ENCODE data around the gene PDX1.
A peak's percentile ranks its signal among the peaks of the same experiment; 100 is the strongest.

The PDX1 gene

GRCh38 chr13:27933580-27934328, 14.0 kb downstream of the PDX1 start:
- Histone ChIP-seq H3K4me1 (ENCODE audit: control insufficient read depth, low read length) (no peaks in the 10 kb centered on the region), H3K9me3 (ENCODE audit: control insufficient read depth, insufficient read depth, low read length) (no peaks in the 10 kb centered on the region), H4K20me1 (ENCODE audit: control insufficient read depth, insufficient read depth, low read depth, low read length) (no peaks in the 10 kb centered on the region), H3K4me2 (ENCODE audit: low read length) (no peak overlapping the region), H3K79me2 (ENCODE audit: control insufficient read depth, low read length) (no peaks in the 10 kb centered on the region), H3F3A (ENCODE audit: control insufficient read depth, insufficient read depth) (no peaks in the 10 kb centered on the region), H3K9me2 (replicated peaks; ENCODE audit: control insufficient read depth, low read length) (no peaks in the 10 kb centered on the region), H3K4me3 (ENCODE audit: low read length) (no peak overlapping the region), H3K27ac (ENCODE audit: low read depth, low read length) (no peak overlapping the region), H3K27me3 (ENCODE audit: control insufficient read depth, low read length) (peaks cover 5% of the 10 kb centered on the region; the same call in 1 of the 2 replicates), H3K36me3 (ENCODE audit: control insufficient read depth, low read length) (no peaks in the 10 kb centered on the region)
- TF ChIP-seq EZH2phosphoT487 (IDR thresholded peaks at IDR 0.05; ENCODE audit: borderline replicate concordance, low read length): no peak
- TF ChIP-seq, protein P1, sequence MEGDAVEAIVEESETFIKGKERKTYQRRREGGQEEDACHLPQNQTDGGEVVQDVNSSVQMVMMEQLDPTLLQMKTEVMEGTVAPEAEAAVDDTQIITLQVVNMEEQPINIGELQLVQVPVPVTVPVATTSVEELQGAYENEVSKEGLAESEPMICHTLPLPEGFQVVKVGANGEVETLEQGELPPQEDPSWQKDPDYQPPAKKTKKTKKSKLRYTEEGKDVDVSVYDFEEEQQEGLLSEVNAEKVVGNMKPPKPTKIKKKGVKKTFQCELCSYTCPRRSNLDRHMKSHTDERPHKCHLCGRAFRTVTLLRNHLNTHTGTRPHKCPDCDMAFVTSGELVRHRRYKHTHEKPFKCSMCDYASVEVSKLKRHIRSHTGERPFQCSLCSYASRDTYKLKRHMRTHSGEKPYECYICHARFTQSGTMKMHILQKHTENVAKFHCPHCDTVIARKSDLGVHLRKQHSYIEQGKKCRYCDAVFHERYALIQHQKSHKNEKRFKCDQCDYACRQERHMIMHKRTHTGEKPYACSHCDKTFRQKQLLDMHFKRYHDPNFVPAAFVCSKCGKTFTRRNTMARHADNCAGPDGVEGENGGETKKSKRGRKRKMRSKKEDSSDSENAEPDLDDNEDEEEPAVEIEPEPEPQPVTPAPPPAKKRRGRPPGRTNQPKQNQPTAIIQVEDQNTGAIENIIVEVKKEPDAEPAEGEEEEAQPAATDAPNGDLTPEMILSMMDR (IDR thresholded peaks at IDR 0.05; ENCODE audit: low read depth, low read length, poor library complexity, severe bottlenecking): no peak

DNA sequence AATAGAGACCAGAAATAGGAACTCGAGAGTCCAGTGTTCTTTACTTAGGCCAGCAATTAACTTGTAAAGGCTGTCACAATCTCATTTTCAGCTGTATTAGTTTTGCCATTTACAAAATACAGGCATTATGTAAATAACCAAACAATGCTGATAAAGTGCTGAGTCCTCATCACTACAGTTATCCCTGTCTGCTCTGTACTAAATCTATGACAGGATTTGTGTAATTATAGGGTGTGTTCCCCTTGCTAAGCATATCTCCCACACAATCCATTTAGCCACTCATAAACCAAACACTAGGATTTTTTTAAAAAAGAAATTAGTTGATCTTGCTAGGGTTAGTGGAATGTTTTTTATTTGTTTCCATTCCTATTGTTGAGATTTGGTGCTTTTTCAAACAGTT, 23.2 kb downstream of the PDX1 start:
- no peaks in the 10 kb centered on the region for H3K36me3 ChIP-seq (ENCODE audit: control insufficient read depth, low read length)
- H3K9me3 ChIP-seq (ENCODE audit: control insufficient read depth, insufficient read depth, low read length): no peaks in the 10 kb centered on the region
- no peak overlapping the region for H3K4me3 ChIP-seq (ENCODE audit: low read length)
- no peaks in the 10 kb centered on the region for H3K4me1 ChIP-seq (ENCODE audit: control insufficient read depth, low read length)
- H3K9me2 ChIP-seq (replicated peaks; ENCODE audit: control insufficient read depth, low read length): no peaks in the 10 kb centered on the region
- no peaks in the 10 kb centered on the region for H3K79me2 ChIP-seq (ENCODE audit: control insufficient read depth, low read length)
- H3F3A ChIP-seq (ENCODE audit: control insufficient read depth, insufficient read depth): no peaks in the 10 kb centered on the region
- no peak overlapping the region for H3K4me2 ChIP-seq (ENCODE audit: low read length)
- TF ChIP-seq EZH2phosphoT487 (IDR thresholded peaks at IDR 0.05; ENCODE audit: borderline replicate concordance, low read length): no peak
- TF ChIP-seq, protein P1 (IDR thresholded peaks at IDR 0.05; ENCODE audit: low read depth, low read length, poor library complexity, severe bottlenecking): no peak
- H3K27ac ChIP-seq (ENCODE audit: low read depth, low read length): no peak overlapping the region
- no peaks in the 10 kb centered on the region for H4K20me1 ChIP-seq (ENCODE audit: control insufficient read depth, insufficient read depth, low read depth, low read length)
- H3K27me3 ChIP-seq (ENCODE audit: control insufficient read depth, low read length): no peaks in the 10 kb centered on the region

- H3K9me3 ChIP-seq (ENCODE audit: control insufficient read depth, insufficient read depth, low read length): no peaks in the 10 kb centered on the region
- peaks cover 16% of the 10 kb centered on the region for H3K27me3 ChIP-seq (ENCODE audit: control insufficient read depth, low read length)
- H3K4me2 ChIP-seq (ENCODE audit: low read length): peak overlapping the region; percentile 49
- no peaks in the 10 kb centered on the region for H3F3A ChIP-seq (ENCODE audit: control insufficient read depth, insufficient read depth)
- no peaks in the 10 kb centered on the region for H4K20me1 ChIP-seq (ENCODE audit: control insufficient read depth, insufficient read depth, low read depth, low read length)
- peaks cover 9% of the 10 kb centered on the region for H3K4me1 ChIP-seq (ENCODE audit: control insufficient read depth, low read length)
- no peak overlapping the region for H3K27ac ChIP-seq (ENCODE audit: low read depth, low read length)
- H3K79me2 ChIP-seq (ENCODE audit: control insufficient read depth, low read length): no peaks in the 10 kb centered on the region
- peak overlapping the region; percentile 34 for H3K4me3 ChIP-seq (ENCODE audit: low read length)
- TF ChIP-seq EZH2phosphoT487 (IDR thresholded peaks at IDR 0.05; ENCODE audit: borderline replicate concordance, low read length): no peak
- TF ChIP-seq, protein P1 (IDR thresholded peaks at IDR 0.05; ENCODE audit: low read depth, low read length, poor library complexity, severe bottlenecking): no peak
- H3K9me2 ChIP-seq (replicated peaks; ENCODE audit: control insufficient read depth, low read length): no peaks in the 10 kb centered on the region
- H3K36me3 ChIP-seq (ENCODE audit: control insufficient read depth, low read length): no peaks in the 10 kb centered on the region
These were observed 33.3 kb downstream of the PDX1 start for GRCh38 chr13:27952876-27953675.

Data from DOHH2 (cell line).